GM19452 (cell line): ENCODE data around the gene ANKS1A.

Experiments
- ATAC-seq: cut with Tn5 transposase; IDR thresholded peaks from one replicate; pipeline ENCODE4 v1.9.1; 2021; ENCODE audit not compliant: unreplicated experiment

Gene ANKS1A

DNA sequence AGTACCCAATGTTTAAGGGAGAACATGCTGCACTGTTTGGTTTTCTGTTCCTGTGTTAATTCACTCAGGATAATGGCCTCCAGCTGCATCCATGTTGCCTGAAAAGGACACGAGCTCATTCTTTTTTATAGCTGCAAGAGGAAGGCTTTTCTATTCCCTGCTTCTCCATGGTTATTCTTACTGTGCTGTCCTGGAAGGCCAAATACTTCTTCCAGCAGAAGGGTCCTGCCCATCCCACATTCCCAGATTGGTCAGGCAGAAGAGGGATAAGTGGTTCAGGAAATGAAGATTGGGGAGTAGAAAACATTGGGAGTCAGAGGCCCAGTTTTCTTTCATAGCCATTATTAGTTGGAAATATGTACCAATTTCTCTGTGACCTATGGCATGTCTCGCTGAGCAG, 129.7 kb downstream of the ANKS1A start:
- ATAC-seq, result no peak

DNA sequence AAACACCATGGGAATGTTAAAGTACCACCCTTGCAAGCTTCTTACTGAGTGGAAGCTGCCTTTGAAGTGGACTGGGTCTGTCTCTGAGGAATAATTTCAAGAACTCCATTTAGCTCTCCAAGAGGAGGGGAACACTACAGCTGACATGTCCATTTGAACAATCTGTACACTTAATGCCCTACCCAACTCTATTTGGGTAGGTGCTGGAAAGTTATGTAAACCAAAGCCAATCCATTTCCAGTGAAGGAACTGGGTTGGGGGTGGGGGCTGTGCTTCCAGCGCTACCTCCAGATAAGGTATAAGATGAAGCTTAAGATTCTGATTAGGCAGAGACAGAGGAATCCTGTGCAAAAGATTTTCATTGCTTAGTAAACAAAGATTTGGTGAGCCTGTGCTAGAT, 130.1 kb downstream of the ANKS1A start:
- no peak for ATAC-seq

DNA sequence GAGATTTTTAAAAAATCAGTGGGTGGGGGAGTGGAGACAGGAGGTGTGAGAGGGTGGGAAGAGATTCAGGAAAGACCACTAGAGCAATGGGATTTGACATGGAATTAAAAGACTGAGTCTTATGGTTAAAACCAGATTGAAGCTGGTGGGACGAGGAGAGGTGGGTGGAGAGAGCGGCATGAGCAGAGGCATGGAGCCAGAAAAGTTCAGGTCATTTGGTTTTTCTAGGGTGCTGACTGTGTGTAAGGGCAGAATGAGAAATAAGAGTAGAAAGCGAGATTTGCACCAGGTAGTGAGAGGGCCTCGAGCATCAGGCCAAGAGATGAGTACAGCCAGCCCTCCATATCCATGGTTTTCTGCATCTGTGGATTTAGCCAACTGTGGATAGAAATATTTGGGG, 130.8 kb downstream of the ANKS1A start:
- ATAC-seq, result no peak

DNA sequence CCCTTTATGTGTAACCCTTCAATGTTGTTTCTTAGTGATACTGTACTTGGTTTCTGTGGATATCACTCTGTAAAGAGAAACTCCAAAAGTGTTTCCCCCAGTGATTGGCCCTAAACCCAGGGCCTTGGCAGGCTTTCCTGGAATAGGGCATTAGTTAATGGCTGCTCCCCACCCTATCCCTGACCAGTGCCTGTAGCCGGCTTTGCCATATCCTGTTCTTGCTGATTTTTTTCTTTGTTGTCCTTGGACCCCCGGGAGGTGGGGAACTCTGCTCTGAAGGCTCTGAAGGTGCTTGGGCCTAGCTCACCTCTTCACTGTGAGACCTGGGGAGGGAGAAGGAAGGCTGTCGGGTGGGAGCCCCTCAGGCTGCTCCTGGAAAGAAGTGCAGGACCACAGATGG, 131.9 kb downstream of the ANKS1A start:
- ATAC-seq, result no peak

DNA sequence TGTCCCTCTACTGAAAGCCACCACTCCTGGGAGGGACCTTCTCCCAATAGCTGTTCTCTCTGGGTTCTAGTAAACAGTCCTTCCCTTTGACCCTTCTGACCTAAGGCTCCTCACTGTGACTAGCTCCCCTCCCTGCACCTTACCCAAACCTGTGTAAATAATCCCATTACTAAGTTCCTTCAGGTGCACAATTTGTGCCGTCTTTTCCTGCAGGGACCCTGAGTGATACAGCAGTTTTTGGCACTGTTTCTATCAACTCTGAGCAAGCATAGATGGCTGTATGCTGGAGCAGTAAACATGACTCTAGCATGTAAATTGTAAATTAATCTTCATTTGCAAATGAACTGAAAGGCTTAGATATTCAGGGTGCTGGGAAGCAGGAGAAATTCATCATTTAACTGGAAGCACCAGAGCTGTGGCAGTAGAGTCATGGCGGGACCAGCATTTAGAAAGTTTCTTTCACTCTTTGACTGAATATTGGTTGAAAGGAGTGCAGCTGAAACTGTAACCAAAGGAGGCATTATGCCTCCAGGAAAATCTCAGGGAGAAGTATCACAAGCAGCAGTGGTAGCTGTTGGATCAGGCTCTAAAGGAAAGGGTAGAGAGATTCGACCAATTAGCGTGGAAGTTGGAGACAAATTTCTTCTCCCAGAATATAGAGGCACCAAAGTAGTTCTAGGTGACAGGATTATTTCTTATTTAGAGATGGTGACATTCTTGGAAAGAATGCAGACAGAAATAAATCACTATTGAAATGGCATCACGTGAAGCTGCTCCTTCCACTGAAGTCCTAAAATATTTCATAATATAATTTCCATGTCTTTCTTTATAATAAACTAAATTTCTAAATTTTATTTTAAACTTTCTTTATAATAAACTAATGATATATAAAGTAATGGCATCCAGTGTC, 134.3 kb downstream of the ANKS1A start:
- ATAC-seq, result no peak

DNA sequence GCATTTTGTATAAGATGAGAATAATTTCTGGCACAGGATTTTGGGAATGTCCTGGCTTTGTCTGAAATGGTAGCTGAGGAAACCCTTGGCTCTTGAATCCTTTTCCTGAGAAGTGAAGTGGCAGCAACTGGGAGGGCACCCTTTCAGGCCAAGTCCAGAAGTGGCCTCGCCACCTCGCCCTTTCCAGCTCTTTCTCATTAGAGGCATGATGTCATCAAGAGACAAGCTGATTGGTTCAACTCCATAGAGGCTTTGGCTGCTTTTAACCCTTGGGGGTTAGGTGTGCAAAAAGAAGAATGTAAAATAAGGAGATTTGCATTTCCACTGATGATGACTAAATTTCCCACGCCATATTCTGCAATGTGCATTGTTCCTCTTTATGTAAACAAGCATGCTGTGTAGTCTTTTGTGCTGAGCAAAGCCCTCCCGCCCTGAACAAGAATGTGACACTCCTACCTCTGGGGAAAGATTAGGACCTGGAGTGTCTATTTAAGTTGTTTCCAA, 135.5 kb downstream of the ANKS1A start:
- ATAC-seq, result no peak

DNA sequence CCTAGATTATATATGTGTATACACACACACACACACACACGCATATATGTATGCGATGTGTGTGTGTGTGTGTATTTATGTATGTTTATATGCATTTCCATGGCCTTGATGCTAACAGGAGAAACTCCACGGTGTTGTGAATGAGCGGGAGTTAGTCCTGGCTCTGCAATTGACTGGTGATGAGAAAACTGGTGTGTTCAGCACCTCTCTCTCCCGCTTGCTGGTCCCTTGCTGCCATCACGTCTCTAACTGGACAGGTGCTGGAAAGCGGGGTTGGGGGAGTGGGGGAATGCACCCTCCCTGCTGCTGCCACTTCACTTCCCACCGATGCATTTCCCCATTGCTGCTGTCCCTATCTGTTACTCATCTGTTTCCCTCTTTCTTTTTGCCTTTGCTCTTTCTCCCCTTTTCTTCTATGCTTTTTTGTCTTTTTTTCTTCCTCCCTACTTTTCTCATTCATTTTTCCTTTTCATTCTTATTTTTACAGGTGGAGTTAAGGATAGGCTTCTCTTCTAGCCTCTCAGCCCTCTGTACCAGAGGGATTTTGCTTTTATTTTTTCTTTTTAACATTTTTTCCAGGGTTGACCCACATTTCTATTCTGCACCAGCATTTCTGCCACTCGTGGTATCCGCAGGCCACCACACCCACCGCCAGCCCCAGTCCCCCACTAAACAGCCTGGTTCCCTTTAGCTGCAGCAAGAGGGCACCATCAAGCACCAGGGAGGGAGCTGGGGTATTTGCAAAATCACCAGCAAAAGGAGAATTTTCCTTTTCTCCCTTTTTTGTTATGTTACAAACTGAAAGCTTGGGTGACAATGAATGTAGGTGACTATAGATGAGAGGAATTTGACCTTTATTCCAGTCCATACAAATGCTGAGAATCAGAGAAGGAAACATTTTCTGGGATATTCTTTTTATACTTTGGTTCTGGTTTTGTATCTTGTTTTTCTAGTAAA, 136.5 kb downstream of the ANKS1A start:
- no peak for ATAC-seq

DNA sequence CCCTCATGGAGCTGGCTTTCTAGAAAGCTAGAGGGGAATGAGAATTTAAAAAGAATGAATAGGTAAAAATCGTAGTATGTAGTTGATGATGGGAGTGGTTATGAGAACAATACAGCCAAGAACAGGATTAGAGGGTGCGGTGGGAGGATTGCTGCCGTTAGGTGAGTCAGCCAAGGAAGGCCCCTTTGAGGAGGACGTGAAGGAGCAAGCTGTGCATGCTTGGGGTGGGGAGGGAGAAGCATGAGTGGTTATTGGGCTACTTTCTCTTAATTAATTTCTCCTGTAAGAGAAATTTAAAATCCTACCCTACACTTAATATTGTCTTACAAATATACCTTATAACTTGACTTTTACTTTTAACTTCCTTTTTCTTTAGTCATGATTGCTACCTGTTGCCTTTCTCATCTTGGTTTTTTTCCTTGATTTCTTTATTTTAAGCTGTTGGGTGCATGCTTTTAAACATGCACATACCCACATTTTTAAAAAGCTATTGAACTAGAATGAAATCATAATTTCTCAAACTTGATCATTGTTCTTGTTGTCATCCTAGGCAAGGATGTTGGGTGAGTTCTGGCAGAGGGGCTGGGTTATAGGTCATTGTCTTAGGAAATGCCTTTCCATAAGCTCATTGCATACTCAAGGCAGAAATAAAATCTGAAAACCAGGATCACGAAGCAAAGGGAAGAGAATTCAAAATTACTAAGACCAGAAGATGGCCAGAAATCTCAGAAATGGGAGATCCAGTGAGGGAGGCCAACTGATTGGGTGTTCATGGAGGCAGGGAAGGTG, 137.6 kb downstream of the ANKS1A start:
- no peak for ATAC-seq

DNA sequence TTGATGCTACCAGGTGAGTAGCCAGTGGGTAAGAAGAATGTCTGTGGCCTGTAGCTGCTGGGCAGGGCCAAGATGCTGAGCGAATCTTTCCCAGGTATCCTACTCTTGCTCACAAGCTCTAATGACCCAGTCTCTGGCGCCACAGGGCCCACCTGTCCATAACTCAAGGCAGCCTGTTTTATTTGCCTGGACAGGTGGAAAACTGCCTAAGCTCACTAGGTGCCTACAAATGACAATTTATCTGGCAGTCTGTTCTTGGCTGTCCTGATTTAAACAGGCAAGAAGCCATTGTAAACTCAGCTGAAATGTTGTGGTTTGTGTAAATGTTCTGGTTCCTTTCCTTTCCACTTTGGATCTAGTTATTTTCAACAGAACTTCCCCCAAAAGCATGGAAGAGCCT, 138.8 kb downstream of the ANKS1A start:
- ATAC-seq, result no peak

DNA sequence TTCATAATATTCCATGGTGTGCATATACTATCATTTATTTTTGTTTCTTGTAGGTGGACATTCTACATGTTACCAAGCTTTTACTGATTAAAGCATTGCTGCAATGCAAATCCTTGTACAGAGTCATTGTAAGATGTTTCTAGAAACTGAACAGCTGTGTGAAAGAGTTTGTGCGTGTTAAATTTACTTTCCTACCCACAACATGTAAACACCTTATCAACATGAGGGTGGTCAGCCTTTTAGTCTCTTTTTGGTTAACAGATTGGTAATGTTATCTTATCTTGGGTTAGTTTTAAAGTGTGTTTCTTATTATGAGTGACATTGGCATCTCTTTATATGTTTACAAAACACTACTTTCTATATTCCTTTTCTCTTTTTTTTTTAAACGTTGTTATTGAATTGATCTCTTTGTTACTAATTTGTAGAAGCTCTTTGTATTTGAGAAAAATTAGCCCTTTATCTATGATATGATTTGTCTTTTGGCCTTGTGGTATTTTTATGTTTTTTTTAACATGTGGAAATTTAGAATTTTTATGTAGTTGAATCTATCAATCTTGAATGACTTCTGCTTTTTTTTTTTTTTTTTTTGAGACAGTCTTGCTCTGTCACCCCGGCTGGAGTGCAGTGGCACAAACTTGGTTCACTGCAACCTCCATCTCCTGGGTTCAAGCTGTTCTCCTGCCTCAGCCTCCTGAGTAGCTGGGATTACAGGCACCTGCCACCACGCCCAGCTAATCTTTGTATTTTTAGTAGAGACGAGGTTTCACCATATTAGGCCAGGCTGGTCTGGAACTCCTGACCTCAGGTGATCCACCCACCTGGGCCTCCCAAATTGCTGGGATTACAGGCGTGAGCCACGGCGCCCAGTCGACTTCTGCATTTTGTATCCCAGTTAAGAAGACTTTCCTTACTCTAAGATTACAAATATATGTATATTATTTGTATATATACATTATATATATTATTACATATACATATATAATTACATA, 140.0 kb downstream of the ANKS1A start:
- no peak for ATAC-seq

DNA sequence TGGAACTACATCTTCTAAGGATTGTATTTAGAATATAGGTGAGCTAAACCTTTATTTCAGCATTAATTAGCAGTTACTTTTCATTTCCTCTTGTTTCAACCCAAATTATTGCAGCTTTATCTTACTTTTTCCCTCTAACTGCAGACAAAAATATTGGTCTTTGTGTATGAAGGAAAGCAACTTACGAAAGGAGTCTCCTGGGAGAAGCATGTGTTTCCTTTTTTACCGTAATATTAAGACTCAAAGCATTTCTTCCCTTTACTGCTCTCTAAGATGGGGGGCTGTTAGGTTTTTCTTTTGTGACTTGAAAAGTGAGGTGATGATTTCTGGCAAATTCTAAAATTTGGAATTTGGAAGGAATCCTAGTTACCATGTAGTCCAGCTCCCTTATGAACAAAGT, 141.0 kb downstream of the ANKS1A start:
- no peak for ATAC-seq

DNA sequence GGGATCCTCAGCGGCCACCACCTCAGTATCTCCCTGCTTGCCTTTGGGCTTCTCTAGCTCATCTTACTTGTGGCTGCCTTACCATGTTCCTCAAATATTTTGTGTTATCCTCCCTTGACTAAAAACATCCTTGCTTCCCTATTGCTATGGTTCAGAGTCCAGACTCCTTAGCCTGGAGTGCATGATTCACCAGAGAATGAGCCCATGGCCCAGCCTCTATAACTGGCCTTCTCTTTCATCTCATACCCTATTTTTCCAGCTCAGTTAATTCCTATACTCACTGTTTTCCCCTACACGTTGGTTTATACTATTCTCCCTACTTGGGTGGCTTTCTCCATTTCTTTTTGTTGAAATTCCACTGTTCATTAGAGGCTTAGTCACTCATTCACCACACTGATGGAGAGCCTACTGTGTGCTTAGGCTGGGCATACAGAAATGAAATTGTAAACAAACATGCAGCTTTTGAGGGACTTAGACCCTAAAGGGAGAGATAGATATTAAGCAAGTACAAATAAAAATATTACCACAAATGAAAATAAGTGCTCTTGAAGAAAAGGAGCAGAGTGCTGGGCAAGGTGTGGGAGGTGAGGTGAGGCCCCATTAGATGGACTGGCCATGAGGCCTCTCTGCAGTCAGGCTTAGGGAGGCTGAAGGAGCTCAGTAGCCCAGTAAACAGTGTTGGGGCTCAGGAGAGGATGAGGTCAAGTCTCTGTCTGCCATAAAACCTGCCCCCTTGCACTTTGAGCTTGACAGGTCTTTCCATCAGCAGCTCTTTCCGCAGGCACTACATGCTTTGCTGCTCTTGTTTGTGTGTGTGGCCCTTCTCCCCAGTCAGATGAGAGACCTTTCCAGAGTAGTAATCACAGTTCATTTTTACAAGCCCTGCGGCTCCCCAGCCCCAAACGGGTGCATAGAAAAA, 142.8 kb downstream of the ANKS1A start:
- ATAC-seq, result no peak

DNA sequence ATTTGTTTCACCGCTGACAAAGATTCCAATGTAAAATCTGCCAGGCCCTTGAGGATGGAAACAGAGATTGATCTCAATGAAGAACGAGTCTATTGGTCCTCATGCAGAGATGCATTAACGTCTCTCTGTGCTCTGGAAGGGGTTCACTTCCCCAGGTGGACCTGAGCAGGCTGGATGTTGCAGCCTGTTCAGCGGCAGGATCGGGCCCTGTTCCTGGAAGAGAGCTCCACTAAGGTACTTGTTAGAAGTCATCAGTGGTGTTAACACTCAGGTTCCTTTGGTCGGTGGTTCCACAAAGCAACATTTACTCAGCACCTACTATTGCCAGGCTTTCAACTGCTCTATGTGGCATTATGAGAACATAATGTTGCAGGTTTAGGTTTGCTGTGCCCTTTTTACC, 144.6 kb downstream of the ANKS1A start:
- no peak for ATAC-seq

DNA sequence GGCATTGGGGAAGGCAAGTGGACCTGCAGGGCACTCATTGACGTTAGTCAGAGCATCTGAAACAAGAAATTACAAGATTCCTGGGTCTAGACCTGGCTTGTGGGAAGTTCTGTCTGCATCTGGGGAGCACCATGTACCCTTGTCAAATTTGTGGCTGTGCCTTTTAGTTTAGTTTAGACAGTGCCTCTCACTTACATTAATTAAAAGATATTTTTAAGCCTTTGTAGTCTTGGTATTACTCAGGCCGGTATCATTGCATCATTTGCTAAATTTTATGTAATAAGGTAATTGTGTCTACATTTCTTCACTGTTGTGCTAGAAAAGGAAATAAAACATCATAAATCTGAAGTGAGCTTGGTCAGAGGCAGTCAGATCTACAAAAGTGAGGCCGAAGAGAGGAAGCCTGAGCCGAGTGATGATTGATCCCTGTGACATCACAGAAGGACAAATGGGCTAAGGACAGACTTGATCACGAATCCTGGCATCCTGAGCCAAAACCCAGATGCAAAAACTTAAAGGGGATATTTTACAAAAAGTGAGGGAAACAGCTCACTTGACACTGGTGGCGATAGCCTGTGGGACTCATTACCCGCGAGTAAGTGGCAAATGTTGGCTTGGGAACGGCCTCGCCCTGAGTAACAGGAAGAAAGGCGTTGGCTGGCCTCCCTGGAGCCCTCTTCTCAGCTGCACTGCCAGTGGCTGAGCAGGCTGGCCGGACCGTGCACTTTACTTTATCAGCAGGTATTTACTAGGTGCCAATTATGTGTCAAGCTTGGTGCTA, 145.5 kb downstream of the ANKS1A start:
- no peak for ATAC-seq

DNA sequence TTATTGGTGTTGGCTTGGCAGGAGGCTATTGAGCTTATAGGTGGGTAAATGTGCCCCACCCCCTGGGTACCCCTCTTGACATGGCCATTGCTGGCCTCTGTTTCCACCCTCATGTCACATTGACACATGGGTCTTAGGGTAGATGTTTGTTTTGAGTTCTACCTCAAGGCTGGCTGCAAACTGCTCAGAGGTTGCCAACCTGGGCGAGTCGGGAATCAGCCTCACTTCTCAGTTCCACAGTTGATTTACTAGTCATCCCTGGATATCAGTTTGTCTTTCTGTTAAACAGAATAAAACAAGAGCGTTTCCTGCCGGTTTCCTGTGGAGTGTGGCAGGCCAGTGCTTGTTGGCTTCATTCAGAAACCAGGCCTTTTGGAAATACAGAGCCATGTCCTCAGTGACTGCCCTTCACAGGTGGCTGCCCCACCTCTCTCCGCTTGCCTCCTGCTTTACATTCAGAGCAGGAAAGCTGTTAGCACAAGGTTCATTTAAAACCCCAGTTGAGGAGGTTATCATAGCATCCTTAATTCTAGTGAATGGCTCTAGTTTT, 146.5 kb downstream of the ANKS1A start:
- no peak for ATAC-seq

DNA sequence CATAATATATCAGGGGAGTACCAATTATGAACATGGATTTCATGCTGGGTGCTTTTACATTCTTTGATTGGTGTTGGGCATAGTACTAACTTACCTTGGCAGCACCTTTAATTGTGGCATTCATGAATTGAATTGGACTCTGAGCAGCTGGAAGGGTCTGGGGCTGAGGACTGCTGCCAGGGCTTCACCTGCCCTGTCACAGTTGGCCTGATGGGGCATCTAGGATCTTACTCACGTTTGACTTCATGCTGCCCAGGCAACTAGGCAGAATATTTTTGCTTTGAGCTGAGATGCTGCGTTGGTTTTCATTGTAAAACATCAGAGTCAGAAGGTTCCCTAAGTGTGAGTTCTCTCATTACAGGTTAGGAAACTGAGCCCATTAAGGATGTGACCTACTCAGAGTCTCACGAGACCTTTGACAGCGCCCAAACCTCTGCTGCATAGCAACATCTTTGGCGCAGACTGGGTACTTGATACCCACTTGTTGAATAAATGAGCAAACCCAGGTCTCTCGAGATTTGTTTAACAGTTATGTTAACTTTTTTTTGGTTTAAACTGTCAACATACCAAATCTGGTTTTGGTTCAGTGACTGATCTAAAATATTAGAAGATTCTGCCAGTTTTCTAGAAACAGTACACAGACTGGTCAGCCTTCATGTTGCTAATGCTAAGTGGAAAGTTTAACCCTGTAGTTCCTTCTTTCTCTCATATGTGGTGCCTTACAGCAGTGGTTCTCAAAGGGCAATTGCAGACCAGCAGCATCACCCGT, 147.2 kb downstream of the ANKS1A start:
- ATAC-seq, result no peak
